CD14-positive monocyte (primary cell): ENCODE measurements around the gene DNMBP. TPM values are rescaled to one million over a fixed set of nuclear protein-coding genes. Genes with fewer than 3 reads are reported as not detected.

ENCODE experiments used
- DNase-seq, 3 donors: peaks; one replicate each; pipeline ENCODE4 v3.0.0-alpha.2; 2011 to 2022
- H2AFZ ChIP-seq: 2 replicates; pipeline ENCODE4 v1.6.0; 2012; ENCODE audit warnings: mild to moderate bottlenecking, low read depth, low read length, inconsistent platforms; ENCODE audit not compliant: insufficient read depth, poor library complexity, severe bottlenecking
- H3K27ac ChIP-seq, 2 donors: 1 replicate in 1 of 2; 2 replicates in 1 of 2; pipeline ENCODE4 v1.5.1; 2012 to 2013; ENCODE audit warnings: low read length in 2 of 2, control low read depth in 1 of 2, inconsistent platforms in 1 of 2, low read depth in 1 of 2, mild to moderate bottlenecking in 1 of 2
- H3K27me3 ChIP-seq, 2 donors: one replicate each; pipeline versions ENCODE4 v1.6.0 to v1.6.1; 2011 to 2013; ENCODE audit warnings: low read length in 2 of 2; ENCODE audit not compliant: control insufficient read depth in 2 of 2, insufficient read depth in 2 of 2
- H3K36me3 ChIP-seq, 2 donors: replicated peaks in 1 of 2; 1 replicate in 1 of 2; 2 replicates in 1 of 2; pipeline versions ENCODE4 v1.5.1 to v1.6.1; 2012 to 2013; ENCODE audit warnings: low read length in 2 of 2, control low read depth in 1 of 2, inconsistent platforms in 1 of 2, mild to moderate bottlenecking in 1 of 2; ENCODE audit not compliant: insufficient read depth in 2 of 2, control insufficient read depth in 1 of 2
- H3K4me1 ChIP-seq, 2 donors: 1 replicate in 1 of 2; 2 replicates in 1 of 2; pipeline versions ENCODE4 v1.5.1 to v1.6.1; 2012 to 2013; ENCODE audit warnings: low read length in 2 of 2, control low read depth in 1 of 2, inconsistent platforms in 1 of 2, mild to moderate bottlenecking in 1 of 2, moderate library complexity in 1 of 2; ENCODE audit not compliant: insufficient read depth in 2 of 2, control insufficient read depth in 1 of 2
- H3K4me2 ChIP-seq: replicated peaks from 2 replicates; pipeline ENCODE3; 2012; ENCODE audit warnings: low read length, moderate library complexity, mild to moderate bottlenecking; ENCODE audit not compliant: poor library complexity, severe bottlenecking; ENCODE audit errors: extremely low read depth
- H3K4me3 ChIP-seq, 3 experiments: fragments of 200-600 bp in 1 of 3; sonication (generic) in 1 of 3; replicated peaks in 1 of 3; 1 replicate in 2 of 3; 2 replicates in 1 of 3; pipeline ENCODE4 v1.5.1; 2011 to 2013; ENCODE audit warnings: low read length in 3 of 3, mild to moderate bottlenecking in 3 of 3, control low read depth in 2 of 3, low read depth in 2 of 3, inconsistent platforms in 1 of 3, moderate library complexity in 1 of 3
- H3K79me2 ChIP-seq: 2 replicates; pipeline ENCODE4 v1.6.0; 2012; ENCODE audit warnings: mild to moderate bottlenecking, control low read depth, inconsistent platforms, low read length, moderate library complexity; ENCODE audit not compliant: insufficient read depth
- H3K9ac ChIP-seq: 2 replicates; pipeline ENCODE4 v1.6.0; 2017; ENCODE audit warnings: low read length, mild to moderate bottlenecking; ENCODE audit not compliant: insufficient read depth, poor library complexity, severe bottlenecking
- H3K9me3 ChIP-seq, 2 donors: replicated peaks in 1 of 2; 1 replicate in 1 of 2; 2 replicates in 1 of 2; pipeline versions ENCODE4 v1.5.1 to v1.6.1; 2012 to 2013; ENCODE audit warnings: low read length in 2 of 2, control low read depth in 1 of 2; ENCODE audit not compliant: control insufficient read depth in 1 of 2, insufficient read depth in 1 of 2
- H4K20me1 ChIP-seq: 2 replicates; pipeline ENCODE4 v1.6.0; 2012; ENCODE audit warnings: mild to moderate bottlenecking, low read length, control low read depth, moderate library complexity; ENCODE audit not compliant: insufficient read depth
- H3K27ac Mint-ChIP-seq, 7 donors: one replicate each; pipeline ENCODE4 v1.8.0; 2020; ENCODE audit warnings: mild to moderate bottlenecking in 7 of 7, mixed read lengths in 7 of 7, moderate library complexity in 6 of 7, inconsistent platforms in 2 of 7
- H3K27me3 Mint-ChIP-seq, 3 donors: one replicate each; pipeline ENCODE4 v1.8.0; 2021 to 2022; ENCODE audit warnings: low read depth in 3 of 3, mild to moderate bottlenecking in 3 of 3, mixed read lengths in 3 of 3, moderate library complexity in 3 of 3, inconsistent platforms in 1 of 3
- H3K36me3 Mint-ChIP-seq, 2 donors: one replicate each; pipeline ENCODE4 v1.8.0; 2020; ENCODE audit warnings: mixed read lengths in 2 of 2, inconsistent platforms in 1 of 2, mild to moderate bottlenecking in 1 of 2
- H3K4me1 Mint-ChIP-seq: one replicate; pipeline ENCODE4 v1.8.0; 2020; ENCODE audit warnings: mild to moderate bottlenecking, mixed read lengths
- H3K4me3 Mint-ChIP-seq, 2 donors: one replicate each; pipeline ENCODE4 v1.8.0; 2020; ENCODE audit warnings: mild to moderate bottlenecking in 2 of 2, mixed read lengths in 2 of 2, moderate library complexity in 1 of 2
- H3K9me3 Mint-ChIP-seq, 7 donors: one replicate each; pipeline ENCODE4 v1.8.0; 2020 to 2022; ENCODE audit warnings: mixed read lengths in 7 of 7, mild to moderate bottlenecking in 6 of 7, moderate library complexity in 6 of 7, inconsistent platforms in 2 of 7
- CTCF ChIP-seq: fragments of 200-600 bp; IDR thresholded peaks from one replicate; pipeline ENCODE4 v1.8.0; 2022; ENCODE audit warnings: antibody characterized with exemption, mild to moderate bottlenecking
- WGBS: methylation state at CpG from one replicate; pipeline ENCODE4 v1.1.5; 2013; ENCODE audit warnings: missing lambda C conversion rate; ENCODE audit not compliant: insufficient coverage; 5-methylcytosine and 5-hydroxymethylcytosine counted together
- intact Hi-C, 2 donors: fragments of 100-400 bp; cut with micrococcal nuclease; formaldehyde crosslinking; loops; one replicate each; pipeline versions ENCODE4 v1.15.0 to v1.15.1; 2023
- polyA plus RNA-seq, 3 donors: library from polyadenylated mRNA; depleted of rRNA in 1 of 3; unstranded in 2 of 3; stranded (reverse) in 1 of 3; fragments of 300-500 nt in 2 of 3; fragments of >200 nt in 1 of 3; fragmentation: Illumina TruSeq in 2 of 3; gene quantifications; 1 replicate in 2 of 3; 2 replicates in 1 of 3; pipeline ENCODE4 v1.2.3, GENCODE V29; 2012 to 2021

DNMBP gene
- polyA plus RNA-seq, 3 donors, result 0.83 to 10.3 (median 1.2) TPM

GRCh38 chr10:99874341-99875085 is 135.2 kb downstream of the DNMBP start:
- DNase-seq, result no peak
- TF ChIP-seq CTCF, result no peak
- H3K27me3 Mint-ChIP-seq, result peaks cover 7 to 8% (median 8%) of the 10 kb centered on the region in 3 donors
- H3K4me1 Mint-ChIP-seq, result peaks cover 8% of the 10 kb centered on the region
- 100% methylated on average over 4 of the region's 9 CpGs for WGBS
- H3K27me3 ChIP-seq, result no peaks in the 10 kb centered on the region
- no peak overlapping the region for H2AFZ ChIP-seq
- H3K27ac Mint-ChIP-seq, result no peak overlapping the region
- H4K20me1 ChIP-seq, result no peaks in the 10 kb centered on the region
- no peak overlapping the region for H3K4me3 ChIP-seq
- no peaks in the 10 kb centered on the region for H3K4me1 ChIP-seq
- no peak overlapping the region for H3K4me3 Mint-ChIP-seq
- H3K4me2 ChIP-seq, result no peak overlapping the region
- intact Hi-C loops, result no loop called here
- H3K9me3 Mint-ChIP-seq, result peaks cover 0 to 4% (median 0%) of the 10 kb centered on the region in 7 donors
- H3K79me2 ChIP-seq, result no peaks in the 10 kb centered on the region
- H3K36me3 Mint-ChIP-seq, result peaks cover 34 to 41% of the 10 kb centered on the region in 2 donors
- peaks cover 17 to 40% of the 10 kb centered on the region in 2 donors for H3K36me3 ChIP-seq
- no peak overlapping the region for H3K27ac ChIP-seq
- H3K9ac ChIP-seq, result no peak overlapping the region
- no peaks in the 10 kb centered on the region for H3K9me3 ChIP-seq

GRCh38 chr10:99873846-99874245 is 135.9 kb downstream of the DNMBP start:
- peaks cover 0 to 4% (median 0%) of the 10 kb centered on the region in 7 donors for H3K9me3 Mint-ChIP-seq
- Histone ChIP-seq H4K20me1 (no peaks in the 10 kb centered on the region), H2AFZ (no peak overlapping the region), H3K4me3 (no peak overlapping the region), H3K9me3 (no peaks in the 10 kb centered on the region), H3K4me2 (no peak overlapping the region), H3K27ac (no peak overlapping the region), H3K4me1 (no peaks in the 10 kb centered on the region), H3K27me3 (no peaks in the 10 kb centered on the region), H3K9ac (no peak overlapping the region), H3K79me2 (no peaks in the 10 kb centered on the region), H3K36me3 (peaks cover 14 to 33% of the 10 kb centered on the region in 2 donors)
- H3K4me1 Mint-ChIP-seq, result peaks cover 8% of the 10 kb centered on the region
- intact Hi-C loops, result no loop called here
- peaks cover 9 to 12% (median 12%) of the 10 kb centered on the region in 3 donors for H3K27me3 Mint-ChIP-seq
- DNase-seq, result no peak
- WGBS, result 100% methylated on average over 1 of the region's 5 CpGs
- TF ChIP-seq CTCF, result no peak
- peaks cover 31 to 34% of the 10 kb centered on the region in 2 donors for H3K36me3 Mint-ChIP-seq
- H3K27ac Mint-ChIP-seq, result no peak overlapping the region
- H3K4me3 Mint-ChIP-seq, result no peak overlapping the region
